Stimulated activated naive CD4-positive, alpha-beta T cell treated with Interleukin-2 at 50 U/mL for 16 hours (primary cell): Measurements from ENCODE around the gene SGMS1.
"Not testable (repeated sequence)": the region's sequence is repeated elsewhere in the genome, so short reads cannot be mapped to it uniquely, and the experiment has no call there.

Source experiments
- DNase-seq: peaks from one replicate; lab custom pipeline; 2025; lab: John Stamatoyannopoulos, UW

Gene SGMS1

GRCh38 chr10:50582046-50582445 is 41.7 kb downstream of the SGMS1 start:
- no peak for DNase-seq

GRCh38 chr10:50580262-50580891 is 43.4 kb downstream of the SGMS1 start:
- no peak for DNase-seq

- DNase-seq: no peak
Observed at GRCh38 chr10:50579491-50580261, 44.1 kb downstream of the SGMS1 start.

DNA sequence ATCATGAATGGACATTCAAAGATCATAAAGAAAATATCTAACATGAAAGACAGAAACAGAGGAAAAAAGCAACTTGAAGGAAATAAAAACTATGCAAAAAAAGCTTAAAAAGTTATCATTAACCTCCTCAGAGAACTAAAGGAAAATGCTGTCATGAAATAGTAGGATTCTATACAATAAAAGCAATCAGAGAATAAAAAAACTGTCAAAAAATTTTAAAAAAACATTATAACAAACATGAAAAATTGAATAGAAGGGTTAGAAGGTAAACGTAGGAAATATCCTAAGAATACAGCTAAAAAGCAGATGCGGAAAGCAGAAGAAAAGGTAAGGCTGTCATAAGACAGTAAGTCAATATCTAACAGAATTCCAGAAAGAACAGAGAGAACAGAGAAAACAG is 44.8 kb downstream of the SGMS1 start:
- no peak for DNase-seq

GRCh38 chr10:50577681-50578350 is 45.9 kb downstream of the SGMS1 start:
- DNase-seq: no peak

DNA sequence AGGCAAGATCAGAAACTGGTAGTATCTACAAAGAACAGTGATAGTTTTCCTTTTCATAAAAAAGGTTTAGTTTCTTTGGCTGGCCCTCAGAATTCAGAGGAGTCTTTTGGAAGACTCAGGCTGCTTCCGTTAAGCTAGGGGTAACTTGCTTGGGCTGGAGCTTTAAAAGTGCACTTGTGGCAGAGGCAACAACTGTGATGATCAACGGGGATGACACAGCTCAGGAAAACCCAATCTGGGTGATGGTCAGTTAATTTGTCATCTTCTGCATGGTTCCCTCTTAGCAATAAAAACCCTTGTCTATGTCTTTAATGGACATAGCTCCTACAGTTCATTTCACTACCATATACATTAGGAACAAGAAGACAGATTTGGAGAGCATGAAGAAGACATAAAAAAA is 46.7 kb downstream of the SGMS1 start:
- no peak for DNase-seq

GRCh38 chr10:50576245-50576815 is 47.4 kb downstream of the SGMS1 start:
- no peak for DNase-seq

- DNase-seq: no peak
Observed at GRCh38 chr10:50575477-50576244, 48.1 kb downstream of the SGMS1 start.

DNA sequence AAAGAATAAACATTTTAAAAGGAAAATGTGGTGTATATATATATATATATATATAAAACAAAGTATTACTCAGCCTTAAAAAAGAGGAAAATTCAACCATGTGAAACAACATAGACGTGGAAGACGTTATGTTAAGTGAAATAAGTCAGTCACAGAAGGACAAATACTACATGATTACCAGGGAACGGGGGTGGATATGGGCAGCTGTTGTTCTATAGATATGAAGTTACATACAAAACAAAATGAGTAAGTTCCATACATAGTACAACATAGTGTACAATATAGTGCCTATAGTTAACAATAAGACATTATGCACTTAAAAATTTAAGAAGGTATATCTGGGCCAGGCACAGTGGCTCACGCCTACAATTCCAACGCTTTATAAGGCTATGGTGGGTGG is 48.8 kb downstream of the SGMS1 start:
- DNase-seq: no peak

DNA sequence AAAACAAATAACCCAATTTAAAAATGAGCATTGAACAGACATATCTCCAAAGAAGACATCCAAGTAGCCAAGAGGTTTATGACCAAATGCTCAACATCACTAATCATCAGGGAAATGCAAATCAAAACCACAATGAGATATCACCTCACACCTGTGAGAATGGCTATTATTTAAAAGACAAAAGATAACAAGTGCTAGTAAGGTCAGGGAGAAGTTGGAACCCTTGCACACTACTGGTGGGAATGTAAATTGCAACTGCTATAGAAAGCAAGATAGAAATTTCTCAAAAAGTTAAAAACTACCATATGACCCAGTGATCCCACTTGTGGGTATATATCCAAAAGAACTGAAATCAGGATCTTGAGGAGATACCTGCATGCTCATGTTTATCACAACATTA is 49.5 kb downstream of the SGMS1 start:
- DNase-seq: no peak

DNA sequence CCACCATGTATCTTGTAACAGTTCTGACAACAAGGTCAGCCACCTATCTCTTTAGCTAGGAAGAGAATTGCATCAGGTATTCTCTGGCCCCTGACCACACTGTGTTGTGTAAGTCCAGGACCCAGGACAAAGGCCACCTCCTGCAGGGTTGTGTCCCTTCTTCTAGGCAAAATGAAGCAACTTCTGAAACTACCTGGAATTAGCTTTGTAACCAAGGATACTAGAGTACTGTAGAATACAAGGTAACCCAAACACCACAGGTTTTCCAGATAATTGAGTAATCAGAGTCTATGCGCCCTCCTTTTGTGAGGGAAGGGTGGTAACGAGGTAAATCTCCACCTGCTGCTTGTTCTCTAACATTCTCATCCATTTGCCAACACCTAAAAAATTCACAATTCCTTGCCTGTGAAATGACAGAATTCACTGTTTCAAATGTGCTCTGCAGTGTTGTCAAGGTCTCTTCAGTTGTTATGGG is 51.7 kb downstream of the SGMS1 start:
- no peak for DNase-seq

GRCh38 chr10:50568750-50569149 is 55.0 kb downstream of the SGMS1 start:
- not testable (repeated sequence) for DNase-seq

GRCh38 chr10:50567384-50567783 is 56.4 kb downstream of the SGMS1 start:
- DNase-seq: no peak

- no peak for DNase-seq
Observed at GRCh38 chr10:50566150-50566549, 57.6 kb downstream of the SGMS1 start.

DNA sequence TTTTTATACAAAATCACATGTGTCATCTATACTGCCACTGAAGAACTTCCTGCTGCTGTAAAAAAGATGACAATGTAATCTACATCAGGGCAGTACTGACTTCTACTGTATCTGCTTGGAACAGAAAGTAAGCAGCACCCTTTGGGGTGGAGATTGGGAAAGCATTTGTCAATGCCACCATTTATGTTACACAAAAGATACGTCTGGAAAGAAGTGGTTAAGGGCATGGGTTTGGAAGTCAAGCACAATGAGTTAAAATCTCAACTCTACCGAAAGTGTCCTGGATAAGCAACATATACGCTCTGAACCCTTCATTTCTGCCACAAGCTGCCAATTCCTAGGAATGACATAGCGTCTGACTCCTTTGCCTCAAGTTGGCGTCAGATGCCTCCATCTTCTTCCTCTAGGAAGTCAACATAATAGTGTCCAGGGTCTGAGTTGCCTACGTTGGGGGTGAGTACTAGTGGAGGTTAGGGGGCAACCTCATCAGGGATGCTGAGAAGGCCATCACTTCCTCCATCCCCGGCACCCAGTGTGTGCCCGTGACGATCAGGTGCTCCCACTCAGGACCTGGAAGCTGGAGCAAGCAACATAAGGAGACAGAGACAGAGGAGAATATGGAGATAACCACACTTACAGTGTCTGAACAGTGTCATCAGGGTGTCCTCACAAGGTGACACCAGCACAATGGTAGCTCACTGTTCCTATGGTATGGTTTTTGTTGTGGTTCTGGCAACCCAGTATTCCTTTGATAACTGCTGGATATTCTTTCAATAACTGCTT is 58.3 kb downstream of the SGMS1 start:
- DNase-seq: no peak

DNA sequence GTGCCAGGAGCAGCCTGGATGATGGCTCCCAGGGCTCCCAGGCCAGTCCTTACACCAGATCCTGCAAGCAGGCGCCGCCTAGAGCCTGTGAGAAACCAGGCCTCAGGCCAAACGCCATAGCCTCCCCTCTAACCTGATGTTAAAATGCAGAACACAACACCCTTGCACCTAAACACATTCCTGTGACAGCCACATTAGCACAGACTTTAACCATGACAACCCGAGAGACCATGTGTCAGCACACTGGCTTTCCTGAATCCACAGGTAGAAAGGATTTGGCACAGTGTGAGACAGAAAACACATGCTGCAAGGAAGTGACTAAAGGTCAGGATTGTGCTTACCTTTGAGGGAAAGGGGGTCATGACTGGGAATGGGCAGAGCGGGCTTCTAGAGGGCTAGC is 59.9 kb downstream of the SGMS1 start:
- DNase-seq: no peak

- DNase-seq: no peak
Observed at GRCh38 chr10:50561816-50562215, 61.9 kb downstream of the SGMS1 start.

DNA sequence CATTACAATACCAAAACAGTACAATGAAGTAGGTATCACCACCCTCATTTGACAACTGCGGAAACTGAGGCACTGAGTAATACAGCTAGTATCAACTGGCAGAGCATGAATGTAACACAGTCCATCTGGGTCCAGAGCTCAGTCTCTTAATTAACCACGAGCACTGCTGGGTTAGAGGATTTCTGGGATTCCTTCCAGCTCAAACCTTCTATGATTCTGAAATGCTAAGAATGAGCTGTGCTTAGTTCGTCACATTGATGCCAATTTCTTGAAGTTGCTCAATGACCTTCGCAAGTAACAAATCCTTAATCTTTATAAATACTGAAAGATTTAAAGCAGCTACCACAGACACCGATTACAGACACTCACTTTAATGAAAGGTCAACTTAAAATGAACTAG is 62.5 kb downstream of the SGMS1 start:
- no peak for DNase-seq

- DNase-seq: no peak
Observed at GRCh38 chr10:50560370-50560769, 63.4 kb downstream of the SGMS1 start.

- no peak for DNase-seq
Observed at GRCh38 chr10:50558371-50558770, 65.4 kb downstream of the SGMS1 start.

DNA sequence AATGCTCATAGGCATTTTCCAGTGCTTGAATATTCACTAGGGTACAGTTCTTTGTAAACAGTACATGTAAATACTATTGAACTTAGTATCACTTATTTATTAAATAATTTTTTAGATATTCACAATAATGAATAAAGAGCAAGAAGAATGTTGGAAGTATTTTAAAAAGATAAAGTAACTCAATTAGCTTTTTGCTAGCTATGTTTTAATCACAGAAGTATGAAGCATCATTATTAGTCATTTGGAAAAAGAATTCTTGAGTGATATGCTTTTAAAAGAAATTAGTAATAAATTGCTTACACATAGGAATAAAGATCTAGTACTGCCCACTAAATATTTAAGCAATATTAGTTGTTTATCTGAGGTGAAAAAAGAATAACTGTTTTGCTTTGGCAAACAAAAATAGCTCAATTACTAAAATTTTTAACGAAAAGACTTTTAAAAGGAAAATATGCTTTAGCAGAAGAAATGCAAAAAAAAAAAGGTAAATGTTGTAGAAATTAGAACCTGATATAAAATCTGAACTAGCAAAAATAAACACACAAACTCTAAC is 66.5 kb downstream of the SGMS1 start:
- no peak for DNase-seq
